HEK293 (cell line): ENCODE data around the gene FOSB.

Experiments
- CTCF ChIA-PET: fragments of 350-600 bp; formaldehyde crosslinking; extraction: SDS; loops from one replicate; lab custom pipeline; 2021; ENCODE audit warnings: antibody characterized with exemption; lab: Yijun Ruan, JAX
- POLR2A ChIA-PET: fragments of 300-600 bp; formaldehyde crosslinking; extraction: SDS; loops from one replicate; lab custom pipeline; 2020; ENCODE audit warnings: antibody characterized with exemption, inconsistent platforms; lab: Yijun Ruan, JAX
- H3K27ac ChIP-seq: fragments of 200-500 bp; sonication (Bioruptor generic); 2 replicates; pipeline ENCODE4 v1.5.1; 2014; ENCODE audit warnings: low read depth, low read length, control low read depth, inconsistent platforms; ENCODE audit errors: extremely low read depth
- H3K36me3 ChIP-seq, 2 experiments: fragments of 200-500 bp in 1 of 2; sonication (Bioruptor generic) in 1 of 2; 1 replicate in 1 of 2; 2 replicates in 1 of 2; pipeline ENCODE4 v1.5.1; 2014 to 2017; ENCODE audit warnings: inconsistent platforms in 2 of 2, low read length in 2 of 2; ENCODE audit not compliant: control insufficient read depth in 2 of 2, insufficient read depth in 1 of 2
- H3K4me1 ChIP-seq: fragments of 200-500 bp; sonication (Bioruptor generic); 2 replicates; pipeline ENCODE4 v1.5.1; 2014; ENCODE audit warnings: mild to moderate bottlenecking, low read length, inconsistent platforms; ENCODE audit not compliant: control insufficient read depth, insufficient read depth
- H3K4me3 ChIP-seq: 2 replicates; pipeline ENCODE4 v1.5.1; 2011; ENCODE audit warnings: low read depth, mild to moderate bottlenecking, control low read depth, low read length, moderate library complexity
- H3K9me3 ChIP-seq: fragments of 200-500 bp; sonication (Bioruptor generic); 2 replicates; pipeline ENCODE4 v1.5.1; 2014; ENCODE audit warnings: low read depth, low read length, inconsistent platforms; ENCODE audit not compliant: control insufficient read depth, insufficient read depth
- GLIS1 ChIP-seq: fragments of 450-650 bp; formaldehyde crosslinking; IDR thresholded peaks from 2 replicates; pipeline ENCODE4 v1.5.1; 2016; ENCODE audit warnings: missing biosample characterization, missing genetic modification characterization
- KLF9 ChIP-seq: fragments of 450-650 bp; formaldehyde crosslinking; IDR thresholded peaks from 2 replicates; pipeline ENCODE4 v1.5.1; 2016; ENCODE audit warnings: missing biosample characterization, missing genetic modification characterization, low read depth
- MZF1 ChIP-seq: fragments of 450-650 bp; formaldehyde crosslinking; IDR thresholded peaks from 2 replicates; pipeline ENCODE4 v1.5.1; 2017; ENCODE audit warnings: missing biosample characterization, missing genetic modification characterization, borderline replicate concordance
- OSR2 ChIP-seq: fragments of 450-650 bp; formaldehyde crosslinking; IDR thresholded peaks from 2 replicates; pipeline ENCODE4 v1.5.1; 2016; ENCODE audit warnings: missing biosample characterization, missing genetic modification characterization
- PRDM10 ChIP-seq: fragments of 450-650 bp; formaldehyde crosslinking; IDR thresholded peaks from 2 replicates; pipeline ENCODE4 v1.5.1; 2016; ENCODE audit warnings: missing biosample characterization, missing genetic modification characterization
- PRDM2 ChIP-seq: fragments of 450-650 bp; formaldehyde crosslinking; IDR thresholded peaks from 2 replicates; pipeline ENCODE4 v1.5.1; 2016; ENCODE audit warnings: missing biosample characterization, missing genetic modification characterization, borderline replicate concordance
- SP2 ChIP-seq: fragments of 450-650 bp; formaldehyde crosslinking; IDR thresholded peaks from 2 replicates; pipeline ENCODE4 v1.5.1; 2016; ENCODE audit warnings: missing biosample characterization, missing genetic modification characterization
- SP3 ChIP-seq: fragments of 450-650 bp; formaldehyde crosslinking; IDR thresholded peaks from 2 replicates; pipeline ENCODE4 v1.5.1; 2016; ENCODE audit warnings: missing biosample characterization, missing genetic modification characterization
- TRIM28 ChIP-seq: IDR thresholded peaks from 2 replicates; pipeline ENCODE4 v1.6.1; 2011; ENCODE audit warnings: low read length, control low read depth, borderline replicate concordance
- ZBTB1 ChIP-seq: fragments of 450-650 bp; formaldehyde crosslinking; IDR thresholded peaks from 2 replicates; pipeline ENCODE4 v1.5.1; 2016; ENCODE audit warnings: missing biosample characterization, missing genetic modification characterization
- ZBTB20 ChIP-seq: fragments of 450-650 bp; formaldehyde crosslinking; IDR thresholded peaks from 2 replicates; pipeline ENCODE4 v1.5.1; 2016; ENCODE audit warnings: missing biosample characterization, missing genetic modification characterization
- ZBTB26 ChIP-seq: fragments of 450-650 bp; formaldehyde crosslinking; optimal IDR thresholded peaks from 2 replicates; pipeline ENCODE3; 2016; ENCODE audit warnings: missing biosample characterization, mild to moderate bottlenecking, missing genetic modification characterization
- ZBTB48 ChIP-seq: fragments of 450-650 bp; formaldehyde crosslinking; IDR thresholded peaks from 2 replicates; pipeline ENCODE4 v1.5.1; 2016; ENCODE audit warnings: missing biosample characterization, missing genetic modification characterization
- ZBTB8A ChIP-seq: fragments of 450-650 bp; formaldehyde crosslinking; IDR thresholded peaks from 2 replicates; pipeline ENCODE4 v1.5.1; 2016; ENCODE audit warnings: missing biosample characterization, missing genetic modification characterization
- ZFP69B ChIP-seq: fragments of 450-650 bp; formaldehyde crosslinking; IDR thresholded peaks from 2 replicates; pipeline ENCODE4 v1.5.1; 2016; ENCODE audit warnings: missing biosample characterization, missing genetic modification characterization
- ZNF335 ChIP-seq: fragments of 450-650 bp; formaldehyde crosslinking; conservative IDR thresholded peaks from 2 replicates; pipeline ENCODE4 v1.5.1; 2016; ENCODE audit warnings: missing biosample characterization, missing genetic modification characterization
- ZNF561 ChIP-seq: fragments of 450-650 bp; IDR thresholded peaks from 2 replicates; pipeline ENCODE4 v1.5.1; 2018; ENCODE audit warnings: missing biosample characterization, missing genetic modification characterization, borderline replicate concordance
- ZNF610 ChIP-seq: fragments of 450-650 bp; formaldehyde crosslinking; IDR thresholded peaks from 2 replicates; pipeline ENCODE4 v1.5.1; 2016; ENCODE audit warnings: missing biosample characterization, missing genetic modification characterization, borderline replicate concordance
- ZNF629 ChIP-seq: fragments of 450-650 bp; formaldehyde crosslinking; IDR thresholded peaks from 2 replicates; pipeline ENCODE4 v1.5.1; 2017; ENCODE audit warnings: missing biosample characterization, missing genetic modification characterization
- ZNF660 ChIP-seq: fragments of 450-650 bp; IDR thresholded peaks from 2 replicates; pipeline ENCODE4 v1.5.1; 2018; ENCODE audit warnings: missing biosample characterization, mild to moderate bottlenecking, missing genetic modification characterization
- TF ChIP-seq, protein P1 (sequence below): fragments of 450-650 bp; IDR thresholded peaks from 2 replicates; pipeline ENCODE4 v1.5.1; 2018; ENCODE audit warnings: missing biosample characterization, mild to moderate bottlenecking, missing genetic modification characterization

FOSB gene

GRCh38 chr19:45506246-45506988, 38.6 kb downstream of the FOSB start (continued):
- no peak for TF ChIP-seq ZBTB1 (tag by site-specific recombination)

- Histone ChIP-seq H3K9me3 (no peaks in the 10 kb centered on the region), H3K36me3 (no peaks in the 10 kb centered on the region), H3K4me1 (peaks cover 15% of the 10 kb centered on the region), H3K4me3 (peak within 1 kb of the TSS; percentile 87), H3K27ac (peak within 1 kb of the TSS; percentile 82)
- ChIA-PET CTCF (interaction anchor here (1.0 to 1.8 kb wide), 3 partner anchors 10 to 134 kb away, joined by 3 to 10 read pairs (median 3); no protein-coding TSS in a partner anchor), POLR2A (interaction anchor here (0.6 to 1.6 kb wide), 7 partner anchors 8 to 1286 kb away, joined by 3 to 4 read pairs (median 3); no protein-coding TSS in a partner anchor)
- TF ChIP-seq SP3 (tag by site-specific recombination) (peak; percentile 23; the same call in 1 of the 2 replicates), MZF1 (tag by site-specific recombination) (peak; percentile 89), GLIS1 (tag by site-specific recombination) (0 out of 2 replicates have a peak, but pooled peaks have one; percentile 37), ZBTB48 (peak; percentile 79), OSR2 (tag by site-specific recombination) (no peak), ZNF610 (tag by site-specific recombination) (0 out of 2 replicates have a peak, but pooled peaks have one; percentile 41), ZNF561 (peak; percentile 43; the same call in 1 of the 2 replicates), PRDM2 (tag by site-specific recombination) (no peak), ZBTB8A (tag by site-specific recombination) (peak; percentile 93), PRDM10 (tag by site-specific recombination) (peak; percentile 77), ZNF335 (tag by site-specific recombination) (peak; percentile 63), KLF9 (tag by site-specific recombination) (peak; percentile 29; the same call in 1 of the 2 replicates), ZNF629 (tag by site-specific recombination) (no peak), ZNF660 (tag by site-specific recombination) (peak; percentile 40; the same call in 1 of the 2 replicates), ZBTB26 (tag by site-specific recombination) (peak; percentile 64), ZBTB20 (tag by site-specific recombination) (peak; percentile 61; the same call in 1 of the 2 replicates), SP2 (peak; percentile 65), TRIM28 (no peak), ZFP69B (tag by site-specific recombination) (peak; percentile 100)
- TF ChIP-seq, protein P1, sequence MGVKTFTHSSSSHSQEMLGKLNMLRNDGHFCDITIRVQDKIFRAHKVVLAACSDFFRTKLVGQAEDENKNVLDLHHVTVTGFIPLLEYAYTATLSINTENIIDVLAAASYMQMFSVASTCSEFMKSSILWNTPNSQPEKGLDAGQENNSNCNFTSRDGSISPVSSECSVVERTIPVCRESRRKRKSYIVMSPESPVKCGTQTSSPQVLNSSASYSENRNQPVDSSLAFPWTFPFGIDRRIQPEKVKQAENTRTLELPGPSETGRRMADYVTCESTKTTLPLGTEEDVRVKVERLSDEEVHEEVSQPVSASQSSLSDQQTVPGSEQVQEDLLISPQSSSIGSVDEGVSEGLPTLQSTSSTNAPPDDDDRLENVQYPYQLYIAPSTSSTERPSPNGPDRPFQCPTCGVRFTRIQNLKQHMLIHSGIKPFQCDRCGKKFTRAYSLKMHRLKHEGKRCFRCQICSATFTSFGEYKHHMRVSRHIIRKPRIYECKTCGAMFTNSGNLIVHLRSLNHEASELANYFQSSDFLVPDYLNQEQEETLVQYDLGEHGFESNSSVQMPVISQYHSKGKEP (tag by site-specific recombination), result 0 out of 2 replicates have a peak, but pooled peaks have one; percentile 29
Measured at GRCh38 chr19:45506989-45507871, 39.4 kb downstream of the FOSB start, which contains the start of gene VASP. VASP (plus strand) TSS chr19:45507479; CDS start chr19:45507772, 293 bp downstream.
